Calu3 (cell line): ENCODE data around the gene DHX15. TPM values are rescaled to one million over a fixed set of nuclear protein-coding genes. Genes with fewer than 3 reads are reported as not detected.
"Not testable (repeated sequence)": the region's sequence is repeated elsewhere in the genome, so short reads cannot be mapped to it uniquely, and the experiment has no call there.

Experiments used
- BruUV-seq: library from RNA; stranded (reverse); fragments of 400-500 nt; replicated peaks from 2 replicates; lab custom pipeline; 2021; lab: Mats Ljungman, UMichigan
- CTCF ChIA-PET: fragments of 300-600 bp; sonication (Branson Sonifier 250); formaldehyde crosslinking; loops from one replicate; lab custom pipeline; 2022; ENCODE audit warnings: antibody characterized with exemption; lab: Charles Lee
- DNase-seq: peaks from one replicate; pipeline ENCODE4 v3.0.0; 2022
- H3K27ac Mint-ChIP-seq: one replicate; pipeline ENCODE4 v1.8.0; 2022; ENCODE audit warnings: mixed read lengths; ENCODE audit not compliant: unreplicated experiment
- H3K27me3 Mint-ChIP-seq: one replicate; pipeline ENCODE4 v1.8.0; 2022; ENCODE audit warnings: mixed read lengths; ENCODE audit not compliant: unreplicated experiment
- H3K36me3 Mint-ChIP-seq: one replicate; pipeline ENCODE4 v1.8.0; 2022; ENCODE audit warnings: mild to moderate bottlenecking, moderate library complexity, mixed read lengths; ENCODE audit not compliant: insufficient read depth, unreplicated experiment
- H3K4me1 Mint-ChIP-seq: one replicate; pipeline ENCODE4 v1.8.0; 2022; ENCODE audit warnings: mild to moderate bottlenecking, low read depth, mixed read lengths; ENCODE audit not compliant: unreplicated experiment
- H3K4me3 Mint-ChIP-seq: one replicate; pipeline ENCODE4 v1.8.0; 2022; ENCODE audit warnings: mild to moderate bottlenecking, low read depth, moderate library complexity, mixed read lengths; ENCODE audit not compliant: unreplicated experiment
- H3K9me3 Mint-ChIP-seq: one replicate; pipeline ENCODE4 v1.8.0; 2022; ENCODE audit warnings: low read depth, mixed read lengths; ENCODE audit not compliant: unreplicated experiment
- intact Hi-C: fragments of 100-400 bp; cut with micrococcal nuclease; formaldehyde crosslinking; loops from one replicate; pipeline ENCODE4 v1.10.0; 2022; ENCODE audit not compliant: unreplicated experiment
- total RNA-seq: library from RNA; stranded (reverse); gene quantifications from 2 replicates; pipeline ENCODE4 v1.2.3, GENCODE V29; 2022
- TF ChIP-seq, protein P1 (sequence below): fragments of 200-600 bp; IDR thresholded peaks from one replicate; pipeline ENCODE4 v1.8.0; 2022; ENCODE audit warnings: antibody characterized with exemption; ENCODE audit not compliant: unreplicated experiment

The DHX15 gene
- total RNA-seq, 1 experiment from 2014 or later = 169 TPM

DNA sequence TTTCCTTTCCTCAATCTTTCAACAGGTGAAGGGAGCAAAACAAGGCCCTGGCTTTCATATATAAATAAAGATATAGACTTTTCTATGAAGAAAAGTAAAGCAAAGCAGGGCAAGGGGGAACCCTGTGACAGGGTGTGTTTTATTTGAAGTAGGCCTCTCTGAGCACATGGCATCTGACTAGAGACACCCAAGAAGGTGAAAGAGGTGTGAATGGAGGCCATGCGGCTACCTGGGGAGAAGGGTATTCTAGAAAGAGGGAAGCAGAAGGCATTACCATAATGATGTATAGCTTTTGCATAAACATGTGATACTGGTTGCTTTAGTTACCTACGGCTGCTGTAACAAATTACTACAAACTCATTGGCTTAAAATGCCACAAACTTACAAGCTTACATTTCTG, 75.8 kb downstream of the DHX15 start:
- Mint-ChIP-seq H3K9me3 (no peaks in the 10 kb centered on the region), H3K4me1 (no peaks in the 10 kb centered on the region), H3K36me3 (peaks cover 28% of the 10 kb centered on the region), H3K4me3 (no peak overlapping the region), H3K27ac (no peak overlapping the region), H3K27me3 (no peaks in the 10 kb centered on the region)
- intact Hi-C loops = no loop called here
- DNase-seq = no peak
- TF ChIP-seq, protein P1, sequence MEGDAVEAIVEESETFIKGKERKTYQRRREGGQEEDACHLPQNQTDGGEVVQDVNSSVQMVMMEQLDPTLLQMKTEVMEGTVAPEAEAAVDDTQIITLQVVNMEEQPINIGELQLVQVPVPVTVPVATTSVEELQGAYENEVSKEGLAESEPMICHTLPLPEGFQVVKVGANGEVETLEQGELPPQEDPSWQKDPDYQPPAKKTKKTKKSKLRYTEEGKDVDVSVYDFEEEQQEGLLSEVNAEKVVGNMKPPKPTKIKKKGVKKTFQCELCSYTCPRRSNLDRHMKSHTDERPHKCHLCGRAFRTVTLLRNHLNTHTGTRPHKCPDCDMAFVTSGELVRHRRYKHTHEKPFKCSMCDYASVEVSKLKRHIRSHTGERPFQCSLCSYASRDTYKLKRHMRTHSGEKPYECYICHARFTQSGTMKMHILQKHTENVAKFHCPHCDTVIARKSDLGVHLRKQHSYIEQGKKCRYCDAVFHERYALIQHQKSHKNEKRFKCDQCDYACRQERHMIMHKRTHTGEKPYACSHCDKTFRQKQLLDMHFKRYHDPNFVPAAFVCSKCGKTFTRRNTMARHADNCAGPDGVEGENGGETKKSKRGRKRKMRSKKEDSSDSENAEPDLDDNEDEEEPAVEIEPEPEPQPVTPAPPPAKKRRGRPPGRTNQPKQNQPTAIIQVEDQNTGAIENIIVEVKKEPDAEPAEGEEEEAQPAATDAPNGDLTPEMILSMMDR = no peak
- no TSS peak for BruUV-seq
- CTCF ChIA-PET = no interaction called here

DNA sequence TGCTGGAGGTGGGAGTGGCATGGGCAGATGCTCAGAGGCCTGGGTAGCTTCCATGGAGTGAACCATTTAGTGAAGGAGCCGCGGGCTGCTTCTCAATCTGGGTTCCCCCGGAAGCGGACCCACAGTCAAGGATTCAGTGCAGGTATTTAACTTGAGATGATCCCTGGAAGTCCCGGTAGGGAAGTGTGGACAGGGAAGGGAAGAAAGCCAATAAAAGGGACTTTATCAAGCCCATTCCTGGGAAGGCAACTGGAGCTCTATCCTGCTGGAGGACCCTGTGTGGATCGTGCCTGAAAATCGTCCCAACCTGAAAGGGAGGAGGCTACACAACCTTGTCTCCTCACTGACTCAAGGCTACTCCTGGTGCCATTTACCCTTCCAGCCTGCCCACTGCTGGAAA, 76.9 kb downstream of the DHX15 start:
- Mint-ChIP-seq H3K27me3 (peaks cover 9% of the 10 kb centered on the region), H3K9me3 (no peaks in the 10 kb centered on the region), H3K4me1 (no peaks in the 10 kb centered on the region), H3K27ac (no peak overlapping the region), H3K36me3 (peaks cover 25% of the 10 kb centered on the region), H3K4me3 (no peak overlapping the region)
- TF ChIP-seq, protein P1 = no peak
- BruUV-seq = no TSS peak
- intact Hi-C loops = no loop called here
- CTCF ChIA-PET = no interaction called here
- DNase-seq = no peak

DNA sequence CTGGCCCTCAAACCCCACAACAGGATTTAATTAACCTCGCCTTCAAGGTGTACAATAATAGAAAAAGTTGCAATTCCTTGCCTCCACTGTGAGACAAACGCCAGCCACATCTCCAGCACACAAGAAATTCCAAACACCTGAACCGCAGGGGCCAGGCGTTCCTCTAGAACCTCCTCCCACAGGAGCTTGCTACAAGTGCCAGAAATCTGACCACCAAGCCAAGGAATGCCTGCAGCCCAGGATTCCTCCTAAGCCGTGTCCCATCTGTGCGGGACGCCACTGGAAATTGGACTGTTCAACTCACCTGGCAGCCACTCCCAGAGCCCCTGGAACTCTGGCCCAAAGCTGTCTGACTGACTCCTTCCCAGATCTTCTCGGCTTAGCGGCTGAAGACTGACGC, 81.3 kb downstream of the DHX15 start:
- H3K4me3 Mint-ChIP-seq, H3K27ac Mint-ChIP-seq, DNase-seq, BruUV-seq, intact Hi-C loops, H3K4me1 Mint-ChIP-seq, H3K9me3 Mint-ChIP-seq, CTCF ChIA-PET: not testable (repeated sequence)
- H3K27me3 Mint-ChIP-seq = peaks cover 26% of the 10 kb centered on the region
- H3K36me3 Mint-ChIP-seq = peaks cover 14% of the 10 kb centered on the region

DNA sequence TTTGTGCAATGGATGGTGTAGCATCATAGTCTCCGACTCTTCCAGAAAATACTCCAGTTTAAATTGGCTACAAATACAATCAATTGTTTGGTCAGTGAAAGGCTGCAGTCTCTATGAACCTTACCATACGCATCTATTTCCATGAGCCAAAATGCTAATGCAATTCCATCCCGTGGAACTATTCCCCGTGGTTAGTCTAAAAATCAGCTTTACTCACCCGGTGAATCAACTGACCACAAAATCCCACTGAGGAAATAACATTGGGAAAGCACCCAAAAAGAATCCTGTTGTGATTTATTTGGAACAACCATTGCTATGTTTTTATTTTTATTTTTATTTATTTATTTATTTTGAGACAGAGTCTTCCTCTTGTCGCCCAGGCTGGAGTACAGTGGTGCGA, 87.1 kb downstream of the DHX15 start:
- no peaks in the 10 kb centered on the region for H3K36me3 Mint-ChIP-seq
- DNase-seq = no peak
- no TSS peak for BruUV-seq
- CTCF ChIA-PET = no interaction called here
- TF ChIP-seq, protein P1 = no peak
- no peak overlapping the region for H3K4me3 Mint-ChIP-seq
- no peak overlapping the region for H3K27ac Mint-ChIP-seq
- H3K9me3 Mint-ChIP-seq = peaks cover under 1% of the 10 kb centered on the region
- no peaks in the 10 kb centered on the region for H3K4me1 Mint-ChIP-seq
- H3K27me3 Mint-ChIP-seq = peaks cover 23% of the 10 kb centered on the region
- intact Hi-C loops = no loop called here

DNA sequence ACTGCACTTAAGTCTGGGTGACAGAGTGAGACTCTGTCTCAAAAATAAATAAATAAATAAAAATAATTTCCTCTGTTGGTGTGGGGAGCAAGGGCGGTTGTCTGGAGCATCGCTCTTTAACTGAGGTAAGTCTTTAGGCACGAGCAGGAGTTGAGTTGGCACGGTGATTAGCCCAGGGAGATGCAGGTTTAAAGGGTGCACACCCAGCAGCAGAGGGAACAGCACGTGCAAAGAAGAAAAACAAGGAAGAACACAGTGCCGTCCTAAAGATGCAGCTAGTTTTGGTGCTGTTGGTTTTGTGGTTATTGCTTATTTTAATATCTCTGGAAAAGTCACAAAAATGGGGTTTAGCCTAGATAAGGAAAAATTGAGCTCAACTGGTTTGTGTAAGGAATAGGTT, 87.8 kb downstream of the DHX15 start:
- no peak overlapping the region for H3K27ac Mint-ChIP-seq
- intact Hi-C loops = no loop called here
- H3K36me3 Mint-ChIP-seq = no peaks in the 10 kb centered on the region
- H3K27me3 Mint-ChIP-seq = peaks cover 23% of the 10 kb centered on the region
- TF ChIP-seq, protein P1 = no peak
- no peak for DNase-seq
- CTCF ChIA-PET = no interaction called here
- H3K4me1 Mint-ChIP-seq = no peaks in the 10 kb centered on the region
- peaks cover 3% of the 10 kb centered on the region for H3K9me3 Mint-ChIP-seq
- BruUV-seq = no TSS peak
- H3K4me3 Mint-ChIP-seq = no peak overlapping the region
